ENCODE measurements around the gene YARS1.

DNA sequence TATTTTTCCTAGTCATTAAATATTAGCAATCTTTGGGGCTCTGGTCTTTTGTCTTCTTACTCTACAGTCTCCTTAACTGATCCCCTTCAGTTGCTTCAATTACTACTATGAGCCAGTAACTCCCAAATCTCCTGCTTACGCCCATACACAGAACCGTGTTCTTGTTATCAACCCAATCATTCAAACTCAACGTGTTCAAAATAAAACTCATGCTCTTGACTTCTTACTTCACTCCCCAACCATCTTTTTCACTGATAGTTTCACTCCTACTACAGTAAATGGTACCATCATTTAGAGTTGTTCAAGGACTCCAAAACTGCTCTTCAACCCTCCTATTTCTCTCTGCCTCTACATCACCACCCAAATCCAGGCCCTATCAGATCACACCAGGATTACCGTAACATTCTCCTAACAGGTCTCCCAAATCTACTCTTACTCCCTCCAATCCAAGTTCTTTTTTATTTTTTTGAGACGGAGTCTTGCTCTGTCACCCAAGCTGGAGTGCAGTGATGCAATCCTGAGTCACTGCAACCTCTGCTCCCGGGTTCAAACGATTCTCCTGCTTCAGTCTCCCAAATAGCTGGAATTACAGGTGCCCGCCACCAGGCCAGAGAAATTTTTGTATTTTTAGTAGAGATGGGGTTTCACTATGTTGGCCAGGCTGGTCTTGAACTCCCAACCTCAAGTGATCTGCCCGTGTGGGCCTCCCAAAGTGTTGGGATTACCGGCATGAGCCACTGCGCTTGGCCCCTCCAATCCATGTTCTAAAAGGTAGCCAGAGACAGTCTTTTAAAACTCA is 3.0 kb downstream of the YARS1 start:
- TF ChIP-seq CTCF (IDR thresholded peaks at IDR 0.05) (no peak), POLR2A (IDR thresholded peaks at IDR 0.05) (no peak)
